Liver (tissue), 9 donors: ENCODE data around the gene NCK1. TPM values are rescaled to one million over a fixed set of nuclear protein-coding genes. Genes with fewer than 3 reads are reported as not detected.

Source experiments
- DNase-seq: peaks from one replicate; pipeline ENCODE4 v3.0.0-alpha.2; 2017; ENCODE audit warnings: low spot score
- H3K27ac ChIP-seq, 2 donors: one replicate each; pipeline ENCODE4 v1.7.0; 2013; ENCODE audit warnings: inconsistent platforms in 2 of 2, low read length in 2 of 2, control low read depth in 1 of 2, low read depth in 1 of 2, mild to moderate bottlenecking in 1 of 2
- H3K27me3 ChIP-seq, 4 donors: one replicate each; pipeline versions ENCODE4 v1.6.1 to v1.7.0; 2013; ENCODE audit warnings: low read length in 3 of 4, inconsistent platforms in 1 of 4, mild to moderate bottlenecking in 1 of 4, moderate library complexity in 1 of 4; ENCODE audit not compliant: control insufficient read depth in 4 of 4, insufficient read depth in 4 of 4
- H3K36me3 ChIP-seq, 4 donors: one replicate each; pipeline versions ENCODE4 v1.6.1 to v1.7.0; 2013; ENCODE audit warnings: low read length in 3 of 4, mild to moderate bottlenecking in 3 of 4, low read depth in 1 of 4, moderate library complexity in 1 of 4; ENCODE audit not compliant: control insufficient read depth in 4 of 4, insufficient read depth in 3 of 4
- H3K4me1 ChIP-seq, 4 donors: one replicate each; pipeline versions ENCODE4 v1.6.1 to v1.7.0; 2013; ENCODE audit warnings: low read length in 3 of 4, mild to moderate bottlenecking in 3 of 4, moderate library complexity in 1 of 4; ENCODE audit not compliant: control insufficient read depth in 4 of 4, insufficient read depth in 4 of 4
- H3K4me3 ChIP-seq, 3 donors: one replicate each; pipeline versions ENCODE4 v1.6.1 to v1.7.0; 2013; ENCODE audit warnings: low read length in 3 of 3, control low read depth in 1 of 3, low read depth in 1 of 3, mild to moderate bottlenecking in 1 of 3
- H3K9ac ChIP-seq, 2 donors: one replicate each; pipeline ENCODE4 v1.7.0; 2013; ENCODE audit warnings: low read length in 2 of 2, mild to moderate bottlenecking in 2 of 2, moderate library complexity in 2 of 2, control low read depth in 1 of 2, low read depth in 1 of 2
- H3K9me3 ChIP-seq, 4 donors: one replicate each; pipeline versions ENCODE4 v1.6.1 to v1.7.0; 2013; ENCODE audit warnings: low read length in 3 of 4; ENCODE audit not compliant: control insufficient read depth in 4 of 4
- ATF3 ChIP-seq: IDR thresholded peaks from 2 replicates; pipeline ENCODE4 v1.6.1; 2016; ENCODE audit warnings: antibody characterized with exemption
- CTCF ChIP-seq: fragments of 150-350 bp; IDR thresholded peaks from 2 replicates; pipeline ENCODE4 v1.5.1; 2017; ENCODE audit warnings: improper control_type of control experiment, low read depth, low read length; ENCODE audit not compliant: missing input control
- EGR1 ChIP-seq, 2 donors: IDR thresholded peaks; 2 replicates each; pipeline ENCODE4 v1.6.1; 2016 to 2018; ENCODE audit warnings: antibody characterized with exemption in 2 of 2, low read depth in 2 of 2
- FOXA1 ChIP-seq: IDR thresholded peaks from 2 replicates; pipeline ENCODE4 v1.6.1; 2016; ENCODE audit warnings: antibody characterized with exemption
- FOXA2 ChIP-seq: IDR thresholded peaks from 2 replicates; pipeline ENCODE4 v1.6.1; 2016; ENCODE audit warnings: antibody characterized with exemption
- GABPA ChIP-seq, 2 donors: IDR thresholded peaks in 1 of 2; conservative IDR thresholded peaks in 1 of 2; 2 replicates each; pipeline ENCODE4 v1.6.1; 2016; ENCODE audit warnings: antibody characterized with exemption in 2 of 2, mild to moderate bottlenecking in 1 of 2, moderate library complexity in 1 of 2
- HNF4A ChIP-seq, 2 donors: conservative IDR thresholded peaks; 2 replicates each; pipeline ENCODE4 v1.6.1; 2016; ENCODE audit warnings: antibody characterized with exemption in 2 of 2, mild to moderate bottlenecking in 2 of 2
- HNF4G ChIP-seq: IDR thresholded peaks from 2 replicates; pipeline ENCODE4 v1.6.1; 2016; ENCODE audit warnings: antibody characterized with exemption
- JUND ChIP-seq, 2 donors: IDR thresholded peaks; 2 replicates each; pipeline ENCODE4 v1.6.1; 2016; ENCODE audit warnings: antibody characterized with exemption in 2 of 2
- MAX ChIP-seq: IDR thresholded peaks from 2 replicates; pipeline ENCODE4 v1.6.1; 2016; ENCODE audit warnings: antibody characterized with exemption
- NR2F2 ChIP-seq: IDR thresholded peaks from 2 replicates; pipeline ENCODE4 v1.6.1; 2016; ENCODE audit warnings: antibody characterized with exemption
- RAD21 ChIP-seq, 2 donors: IDR thresholded peaks; 2 replicates each; pipeline ENCODE4 v1.6.1; 2016; ENCODE audit warnings: antibody characterized with exemption in 2 of 2, mild to moderate bottlenecking in 2 of 2
- REST ChIP-seq: IDR thresholded peaks from 2 replicates; pipeline ENCODE4 v1.6.1; 2016; ENCODE audit warnings: antibody characterized with exemption, mild to moderate bottlenecking
- RXRA ChIP-seq, 2 donors: IDR thresholded peaks; 2 replicates each; pipeline ENCODE4 v1.6.1; 2017 to 2018; ENCODE audit warnings: antibody characterized with exemption in 2 of 2, mild to moderate bottlenecking in 1 of 2
- SP1 ChIP-seq: IDR thresholded peaks from 2 replicates; pipeline ENCODE4 v1.6.1; 2018; ENCODE audit warnings: antibody characterized with exemption, mild to moderate bottlenecking
- TAF1 ChIP-seq: conservative IDR thresholded peaks from 2 replicates; pipeline ENCODE4 v1.6.1; 2016; ENCODE audit warnings: antibody characterized with exemption, mild to moderate bottlenecking
- YY1 ChIP-seq: IDR thresholded peaks from 2 replicates; pipeline ENCODE4 v1.6.1; 2016; ENCODE audit warnings: antibody characterized with exemption, mild to moderate bottlenecking
- ZBTB33 ChIP-seq: IDR thresholded peaks from 2 replicates; pipeline ENCODE4 v1.6.1; 2016; ENCODE audit warnings: antibody characterized with exemption
- WGBS: extraction: QIAGEN DNeasy Blood & Tissue Kit; methylation state at CpG from one replicate; pipeline ENCODE4 v1.1.7; 2013; 5-methylcytosine and 5-hydroxymethylcytosine counted together
- polyA plus RNA-seq, 2 donors: library from polyadenylated mRNA; stranded (reverse) in 1 of 2; unstranded in 1 of 2; fragments of 200-250 nt in 1 of 2; fragments of >200 nt in 1 of 2; fragmentation: Nextera tagmentation in 1 of 2; extraction: Ambion mirVana in 1 of 2; gene quantifications; one replicate each; pipeline versions ENCODE4 v1.2.1 to v1.2.3, GENCODE V29; 2013 to 2015
- total RNA-seq, 2 donors: library from RNA; depleted of rRNA; stranded (reverse); fragments of >200 nt; gene quantifications; one replicate each; pipeline ENCODE4 v1.2.3, GENCODE V29; 2014
- donor health status: healthy.
- donor health status: healthy.
- donor health status: healthy.
- donor health status: healthy.
- donor health status: healthy.

Gene NCK1
- total and polyA plus RNA-seq, 4 donors: 13.7 to 35.8 (median 19.4) TPM

- Histone ChIP-seq H3K36me3 (no peaks in the 10 kb centered on the region), H3K9me3 (no peaks in the 10 kb centered on the region), H3K27me3 (no peaks in the 10 kb centered on the region), H3K9ac (no peak overlapping the region), H3K27ac (no peak overlapping the region), H3K4me3 (no peak overlapping the region), H3K4me1 (no peaks in the 10 kb centered on the region)
- TF ChIP-seq GABPA (IDR thresholded peaks at IDR 0.05 in 1 of 2, conservative IDR thresholded peaks at IDR 0.05 in 1 of 2): no peak
- no peak for DNase-seq
Measured at GRCh38 chr3:136836511-136837156, 25.4 kb upstream of the NCK1 start.

- Histone ChIP-seq H3K36me3 (no peaks in the 10 kb centered on the region), H3K9me3 (no peaks in the 10 kb centered on the region), H3K9ac (no peak overlapping the region), H3K27me3 (no peaks in the 10 kb centered on the region), H3K4me3 (no peak overlapping the region), H3K27ac (no peak overlapping the region), H3K4me1 (peaks cover 0 to 1% (median 0%) of the 10 kb centered on the region in 4 donors)
- whole genome bisulfite sequencing: 79% methylated on average over 1 of the region's 1 CpG
- no peak for DNase-seq
- TF ChIP-seq REST (no peak), CTCF (no peak), YY1 (no peak), HNF4A (conservative IDR thresholded peaks at IDR 0.05) (no peak), MAX (no peak), TAF1 (no peak), HNF4G (no peak), FOXA2 (no peak), NR2F2 (no peak), JUND (IDR thresholded peaks at IDR 0.05) (no peak), RXRA (IDR thresholded peaks at IDR 0.05) (no peak), EGR1 (IDR thresholded peaks at IDR 0.05; ENCODE audit: low read depth in 2 of 2) (no peak), FOXA1 (no peak), ZBTB33 (no peak), RAD21 (IDR thresholded peaks at IDR 0.05) (no peak), GABPA (IDR thresholded peaks at IDR 0.05 in 1 of 2, conservative IDR thresholded peaks at IDR 0.05 in 1 of 2) (no peak), ATF3 (no peak), SP1 (no peak)
Measured at GRCh38 chr3:136838641-136839555, 23.1 kb upstream of the NCK1 start.
